ENCODE data around the gene SLC2A9.

DNA sequence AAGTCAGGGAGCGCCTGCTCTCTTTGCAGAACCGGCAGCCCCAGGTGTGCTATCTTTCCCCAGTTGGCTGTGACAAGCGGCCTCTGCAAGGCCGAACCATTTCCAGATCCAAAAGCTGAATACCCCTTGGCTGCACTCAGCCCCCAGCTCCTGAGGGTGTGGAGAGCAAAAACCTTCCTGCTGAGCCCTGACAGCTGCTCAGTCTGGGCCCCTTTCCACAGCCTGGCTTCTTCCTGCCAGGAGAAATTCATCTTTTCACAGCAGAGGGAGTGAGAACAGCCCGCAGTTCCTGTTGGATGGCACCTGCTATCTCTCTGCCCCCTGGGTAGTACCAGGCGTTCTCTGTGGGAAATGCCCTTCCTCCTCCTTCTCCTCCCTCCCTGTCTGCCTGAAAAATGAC is 161.5 kb downstream of the SLC2A9 start:
- TF ChIP-seq POLR2A (IDR thresholded peaks at IDR 0.05) (no peak), POLR2AphosphoS5 (IDR thresholded peaks at IDR 0.05) (no peak), EP300 (IDR thresholded peaks at IDR 0.05) (no peak)
- TF ChIP-seq, protein P1, sequence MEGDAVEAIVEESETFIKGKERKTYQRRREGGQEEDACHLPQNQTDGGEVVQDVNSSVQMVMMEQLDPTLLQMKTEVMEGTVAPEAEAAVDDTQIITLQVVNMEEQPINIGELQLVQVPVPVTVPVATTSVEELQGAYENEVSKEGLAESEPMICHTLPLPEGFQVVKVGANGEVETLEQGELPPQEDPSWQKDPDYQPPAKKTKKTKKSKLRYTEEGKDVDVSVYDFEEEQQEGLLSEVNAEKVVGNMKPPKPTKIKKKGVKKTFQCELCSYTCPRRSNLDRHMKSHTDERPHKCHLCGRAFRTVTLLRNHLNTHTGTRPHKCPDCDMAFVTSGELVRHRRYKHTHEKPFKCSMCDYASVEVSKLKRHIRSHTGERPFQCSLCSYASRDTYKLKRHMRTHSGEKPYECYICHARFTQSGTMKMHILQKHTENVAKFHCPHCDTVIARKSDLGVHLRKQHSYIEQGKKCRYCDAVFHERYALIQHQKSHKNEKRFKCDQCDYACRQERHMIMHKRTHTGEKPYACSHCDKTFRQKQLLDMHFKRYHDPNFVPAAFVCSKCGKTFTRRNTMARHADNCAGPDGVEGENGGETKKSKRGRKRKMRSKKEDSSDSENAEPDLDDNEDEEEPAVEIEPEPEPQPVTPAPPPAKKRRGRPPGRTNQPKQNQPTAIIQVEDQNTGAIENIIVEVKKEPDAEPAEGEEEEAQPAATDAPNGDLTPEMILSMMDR (IDR thresholded peaks at IDR 0.05) = no peak
